SH-SY5Y (cell line): ENCODE results near the gene DDX25.

Source experiments
- GATA2 ChIP-seq: IDR thresholded peaks from 2 replicates; pipeline ENCODE4 v1.6.1; 2011; ENCODE audit warnings: mild to moderate bottlenecking, low read depth, low read length
- GATA3 ChIP-seq: IDR thresholded peaks from 2 replicates; pipeline ENCODE4 v1.6.1; 2011; ENCODE audit warnings: low read depth, mild to moderate bottlenecking, low read length, moderate library complexity

- TF ChIP-seq GATA3 (no peak), GATA2 (no peak)
Measured at GRCh38 chr11:125954945-125955640, 50.8 kb downstream of the DDX25 start.
